H1 (cell line): ENCODE results near the gene XRN2. TPM values are rescaled to one million over a fixed set of nuclear protein-coding genes. Genes with fewer than 3 reads are reported as not detected.

ENCODE experiments used
- CHD7 ChIP-seq: fragments of 300-600 bp; sonication (generic); IDR thresholded peaks from 2 replicates; pipeline ENCODE4 v1.7.1; 2012; ENCODE audit warnings: low read length, moderate library complexity, mild to moderate bottlenecking, inconsistent platforms; ENCODE audit not compliant: insufficient replicate concordance
- polyA plus RNA-seq, 7 experiments: library from polyadenylated mRNA; depleted of rRNA in 3 of 7; stranded (reverse) in 5 of 7; unstranded in 2 of 7; fragments of >200 nt in 5 of 7; fragments of 200-250 nt in 2 of 7; gene quantifications; 1 replicate in 5 of 7; 2 replicates in 1 of 7; 4 replicates in 1 of 7; pipeline versions ENCODE4 v1.2.1 to v1.2.3, GENCODE V29; 2011 to 2013; ENCODE audit warnings: missing spikeins in 2 of 7, mixed read lengths in 2 of 7
- total RNA-seq: library from RNA; stranded (reverse); fragmentation: NEBNext Ultra II Directional; extraction: Animal tissue kit (Norgen Biotek cat#: 25700); gene quantifications from 2 replicates; pipeline ENCODE4 v1.2.1, GENCODE V29; 2021

The XRN2 gene
- total and polyA plus RNA-seq, 2 of the 8 experiments (the other 6 are each of a cell fraction or from before 2014, with no cell fraction given) = 60.3 to 139 TPM

- TF ChIP-seq CHD7 = no peak
These were observed 23.2 kb upstream of the XRN2 start (continued) for GRCh38 chr20:21279706-21280521.
